HEK293 (cell line): ENCODE results near the gene PRC1.

Experiments used
- GLI4 ChIP-seq: fragments of 450-650 bp; formaldehyde crosslinking; IDR thresholded peaks from 2 replicates; pipeline ENCODE4 v1.5.1; 2016; ENCODE audit warnings: missing biosample characterization, missing genetic modification characterization
- GLIS1 ChIP-seq: fragments of 450-650 bp; formaldehyde crosslinking; IDR thresholded peaks from 2 replicates; pipeline ENCODE4 v1.5.1; 2016; ENCODE audit warnings: missing biosample characterization, missing genetic modification characterization
- HOXC10 ChIP-seq: sonication (generic); formaldehyde crosslinking; IDR thresholded peaks from 2 replicates; pipeline ENCODE4 v1.8.1; 2023; ENCODE audit warnings: mild to moderate bottlenecking, missing genetic modification reagents
- KLF1 ChIP-seq: fragments of 450-650 bp; formaldehyde crosslinking; IDR thresholded peaks from 2 replicates; pipeline ENCODE4 v1.5.1; 2016; ENCODE audit warnings: missing biosample characterization, missing genetic modification characterization
- MZF1 ChIP-seq: fragments of 450-650 bp; formaldehyde crosslinking; IDR thresholded peaks from 2 replicates; pipeline ENCODE4 v1.5.1; 2017; ENCODE audit warnings: missing biosample characterization, missing genetic modification characterization, borderline replicate concordance
- SALL2 ChIP-seq: fragments of 450-650 bp; formaldehyde crosslinking; IDR thresholded peaks from 2 replicates; pipeline ENCODE4 v1.5.0; 2017; ENCODE audit warnings: missing biosample characterization, mild to moderate bottlenecking, missing genetic modification characterization, borderline replicate concordance
- SCRT2 ChIP-seq: fragments of 450-650 bp; formaldehyde crosslinking; IDR thresholded peaks from 2 replicates; pipeline ENCODE4 v1.5.1; 2016; ENCODE audit warnings: missing biosample characterization, missing genetic modification characterization
- SP2 ChIP-seq: fragments of 450-650 bp; formaldehyde crosslinking; IDR thresholded peaks from 2 replicates; pipeline ENCODE4 v1.5.1; 2016; ENCODE audit warnings: missing biosample characterization, missing genetic modification characterization
- ZBTB21 ChIP-seq: fragments of 450-650 bp; formaldehyde crosslinking; IDR thresholded peaks from 2 replicates; pipeline ENCODE4 v1.5.1; 2017; ENCODE audit warnings: missing biosample characterization, missing genetic modification characterization
- ZFHX2 ChIP-seq: fragments of 450-650 bp; formaldehyde crosslinking; conservative IDR thresholded peaks from 2 replicates; pipeline ENCODE4 v1.5.1; 2016; ENCODE audit warnings: missing biosample characterization, missing genetic modification characterization
- ZFP3 ChIP-seq: fragments of 450-650 bp; formaldehyde crosslinking; IDR thresholded peaks from 2 replicates; pipeline ENCODE4 v1.5.1; 2016; ENCODE audit warnings: low read depth, missing biosample characterization, missing genetic modification characterization
- ZNF146 ChIP-seq: fragments of 450-650 bp; formaldehyde crosslinking; IDR thresholded peaks from 2 replicates; pipeline ENCODE4 v1.5.1; 2016; ENCODE audit warnings: missing biosample characterization, missing genetic modification characterization
- ZNF175 ChIP-seq: fragments of 450-650 bp; formaldehyde crosslinking; IDR thresholded peaks from 2 replicates; pipeline ENCODE4 v1.5.1; 2016; ENCODE audit warnings: missing biosample characterization, missing genetic modification characterization
- ZNF184 ChIP-seq: fragments of 450-650 bp; IDR thresholded peaks from 2 replicates; pipeline ENCODE4 v1.5.1; 2018; ENCODE audit warnings: missing biosample characterization, mild to moderate bottlenecking, missing genetic modification characterization
- ZNF2 ChIP-seq: fragments of 450-650 bp; formaldehyde crosslinking; IDR thresholded peaks from 2 replicates; pipeline ENCODE4 v1.5.1; 2016; ENCODE audit warnings: missing biosample characterization, missing genetic modification characterization
- ZNF221 ChIP-seq: fragments of 450-650 bp; formaldehyde crosslinking; IDR thresholded peaks from 2 replicates; pipeline ENCODE4 v1.5.1; 2017; ENCODE audit warnings: missing biosample characterization, missing genetic modification characterization, borderline replicate concordance
- ZNF24 ChIP-seq: fragments of 450-650 bp; formaldehyde crosslinking; IDR thresholded peaks from 2 replicates; pipeline ENCODE4 v1.5.1; 2016; ENCODE audit warnings: missing biosample characterization, missing genetic modification characterization
- ZNF248 ChIP-seq: fragments of 450-650 bp; formaldehyde crosslinking; IDR thresholded peaks from 2 replicates; pipeline ENCODE4 v1.5.1; 2017; ENCODE audit warnings: missing biosample characterization, missing genetic modification characterization
- ZNF302 ChIP-seq: fragments of 450-650 bp; formaldehyde crosslinking; IDR thresholded peaks from 2 replicates; pipeline ENCODE4 v1.5.1; 2016; ENCODE audit warnings: missing biosample characterization, missing genetic modification characterization, low read depth
- ZNF354C ChIP-seq: fragments of 450-650 bp; formaldehyde crosslinking; IDR thresholded peaks from 2 replicates; pipeline ENCODE4 v1.5.1; 2016; ENCODE audit warnings: missing biosample characterization, missing genetic modification characterization, low read depth, borderline replicate concordance
- ZNF48 ChIP-seq: fragments of 450-650 bp; formaldehyde crosslinking; IDR thresholded peaks from 2 replicates; pipeline ENCODE4 v1.5.1; 2016; ENCODE audit warnings: missing biosample characterization, missing genetic modification characterization
- ZNF529 ChIP-seq: fragments of 450-650 bp; formaldehyde crosslinking; IDR thresholded peaks from 2 replicates; pipeline ENCODE4 v1.5.1; 2017; ENCODE audit warnings: missing genetic modification characterization, missing biosample characterization; ENCODE audit not compliant: insufficient replicate concordance
- ZNF558 ChIP-seq: fragments of 450-650 bp; formaldehyde crosslinking; IDR thresholded peaks from 2 replicates; pipeline ENCODE4 v1.5.1; 2016; ENCODE audit warnings: missing biosample characterization, missing genetic modification characterization
- ZNF610 ChIP-seq: fragments of 450-650 bp; formaldehyde crosslinking; IDR thresholded peaks from 2 replicates; pipeline ENCODE4 v1.5.1; 2016; ENCODE audit warnings: missing biosample characterization, missing genetic modification characterization, borderline replicate concordance
- ZNF626 ChIP-seq: fragments of 450-650 bp; sonication (Bioruptor Pico); formaldehyde crosslinking; IDR thresholded peaks from 2 replicates; pipeline ENCODE4 v1.5.1; 2018; ENCODE audit warnings: missing biosample characterization, missing genetic modification characterization, inconsistent platforms
- ZNF654 ChIP-seq: fragments of 450-650 bp; formaldehyde crosslinking; IDR thresholded peaks from 2 replicates; pipeline ENCODE4 v1.5.1; 2016; ENCODE audit warnings: low read depth, missing biosample characterization, missing genetic modification characterization
- ZNF658 ChIP-seq: fragments of 450-650 bp; formaldehyde crosslinking; IDR thresholded peaks from 2 replicates; pipeline ENCODE4; 2016; ENCODE audit warnings: missing biosample characterization, missing genetic modification characterization
- ZNF670 ChIP-seq: fragments of 450-650 bp; formaldehyde crosslinking; IDR thresholded peaks from 2 replicates; pipeline ENCODE4 v1.5.1; 2016; ENCODE audit warnings: missing biosample characterization, missing genetic modification characterization, low read depth
- ZNF707 ChIP-seq: fragments of 450-650 bp; formaldehyde crosslinking; IDR thresholded peaks from 2 replicates; pipeline ENCODE4 v1.5.1; 2016; ENCODE audit warnings: missing biosample characterization, missing genetic modification characterization
- ZNF768 ChIP-seq: fragments of 450-650 bp; formaldehyde crosslinking; IDR thresholded peaks from 2 replicates; pipeline ENCODE4 v1.5.1; 2018; ENCODE audit warnings: missing biosample characterization, mild to moderate bottlenecking, missing genetic modification characterization
- ZNF837 ChIP-seq: fragments of 450-650 bp; formaldehyde crosslinking; IDR thresholded peaks from 2 replicates; pipeline ENCODE4 v1.5.1; 2016; ENCODE audit warnings: missing biosample characterization, missing genetic modification characterization
- ZNF843 ChIP-seq: fragments of 450-650 bp; formaldehyde crosslinking; IDR thresholded peaks from 2 replicates; pipeline ENCODE4 v1.5.1; 2016; ENCODE audit warnings: missing biosample characterization, missing genetic modification characterization
- ZSCAN23 ChIP-seq: fragments of 450-650 bp; formaldehyde crosslinking; IDR thresholded peaks from 2 replicates; pipeline ENCODE4 v1.5.1; 2016; ENCODE audit warnings: missing biosample characterization, missing genetic modification characterization
- TF ChIP-seq, protein P1 (sequence below): fragments of 450-650 bp; formaldehyde crosslinking; optimal IDR thresholded peaks from 2 replicates; pipeline ENCODE3; 2016; ENCODE audit warnings: missing biosample characterization, mild to moderate bottlenecking, missing genetic modification characterization
- TF ChIP-seq, protein P2 (sequence below): fragments of 450-650 bp; formaldehyde crosslinking; IDR thresholded peaks from 2 replicates; pipeline ENCODE4 v1.5.1; 2016; ENCODE audit warnings: missing biosample characterization, missing genetic modification characterization
- TF ChIP-seq, protein P3 (sequence below): fragments of 450-650 bp; formaldehyde crosslinking; IDR thresholded peaks from 2 replicates; pipeline ENCODE4 v1.5.1; 2017; ENCODE audit warnings: missing biosample characterization, mild to moderate bottlenecking, missing genetic modification characterization, moderate library complexity
- TF ChIP-seq, protein P4 (sequence below): fragments of 450-650 bp; formaldehyde crosslinking; IDR thresholded peaks from 2 replicates; pipeline ENCODE4 v1.5.1; 2016; ENCODE audit warnings: missing biosample characterization, missing genetic modification characterization

The PRC1 gene

DNA sequence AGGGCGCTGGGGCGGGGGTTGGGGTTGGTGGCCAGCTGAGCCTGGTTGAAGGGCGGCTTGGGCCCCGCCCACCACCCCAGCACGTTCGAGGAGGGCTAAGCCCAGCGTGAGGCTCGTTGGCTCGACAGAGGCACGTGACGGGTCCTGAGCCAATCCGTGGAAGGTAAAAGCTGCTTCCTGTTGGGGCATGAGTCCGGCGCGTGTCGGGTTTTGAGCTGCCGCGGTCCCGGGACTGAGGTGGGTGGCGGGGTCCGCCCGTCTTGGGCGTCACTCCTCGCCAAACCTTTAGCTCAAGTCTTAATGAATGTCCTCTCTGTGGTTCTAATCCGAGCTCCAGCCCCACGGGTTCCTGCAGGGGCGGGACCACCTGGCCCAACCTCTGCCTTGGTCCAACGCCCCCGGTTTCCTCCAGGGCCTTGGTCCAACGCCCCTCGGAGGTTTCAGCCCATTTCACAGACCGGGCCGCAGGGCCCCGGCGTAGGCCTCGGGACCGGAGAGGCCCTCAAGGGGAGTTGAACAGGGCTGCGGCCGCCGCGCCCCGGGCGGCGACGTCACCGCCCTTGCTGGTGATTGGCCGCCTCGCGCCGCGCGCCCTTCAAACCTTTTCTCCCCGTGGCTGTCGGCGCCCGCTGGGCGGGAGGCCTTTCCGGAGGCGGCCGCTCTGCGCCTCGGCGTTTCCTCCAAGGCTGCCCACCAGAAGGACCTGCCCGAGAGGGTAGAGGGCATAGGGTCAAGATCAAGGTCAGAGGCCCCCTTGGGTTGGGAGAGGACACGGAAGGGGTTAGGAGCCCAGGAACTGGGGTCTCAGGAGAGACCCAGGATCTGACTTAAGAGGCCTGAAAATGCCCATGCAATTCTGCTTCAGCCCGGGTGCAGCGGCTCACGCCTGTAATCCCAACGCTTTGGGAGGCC lies 39.4 kb downstream of the PRC1 start, which contains the start of gene RCCD1 (continued):
- TF ChIP-seq, protein P1, sequence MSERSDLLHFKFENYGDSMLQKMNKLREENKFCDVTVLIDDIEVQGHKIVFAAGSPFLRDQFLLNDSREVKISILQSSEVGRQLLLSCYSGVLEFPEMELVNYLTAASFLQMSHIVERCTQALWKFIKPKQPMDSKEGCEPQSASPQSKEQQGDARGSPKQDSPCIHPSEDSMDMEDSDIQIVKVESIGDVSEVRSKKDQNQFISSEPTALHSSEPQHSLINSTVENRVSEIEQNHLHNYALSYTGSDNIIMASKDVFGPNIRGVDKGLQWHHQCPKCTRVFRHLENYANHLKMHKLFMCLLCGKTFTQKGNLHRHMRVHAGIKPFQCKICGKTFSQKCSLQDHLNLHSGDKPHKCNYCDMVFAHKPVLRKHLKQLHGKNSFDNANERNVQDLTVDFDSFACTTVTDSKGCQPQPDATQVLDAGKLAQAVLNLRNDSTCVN (tag by site-specific recombination), result peak; percentile 95
- TF ChIP-seq, protein P2, sequence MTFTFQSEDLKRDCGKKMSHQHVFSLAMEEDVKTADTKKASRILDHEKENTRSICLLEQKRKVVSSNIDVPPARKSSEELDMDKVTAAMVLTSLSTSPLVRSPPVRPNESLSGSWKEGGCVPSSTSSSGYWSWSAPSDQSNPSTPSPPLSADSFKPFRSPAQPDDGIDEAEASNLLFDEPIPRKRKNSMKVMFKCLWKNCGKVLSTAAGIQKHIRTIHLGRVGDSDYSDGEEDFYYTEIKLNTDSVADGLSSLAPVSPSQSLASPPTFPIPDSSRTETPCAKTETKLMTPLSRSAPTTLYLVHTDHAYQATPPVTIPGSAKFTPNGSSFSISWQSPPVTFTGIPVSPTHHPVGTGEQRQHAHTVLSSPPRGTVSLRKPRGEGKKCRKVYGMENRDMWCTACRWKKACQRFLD (tag by site-specific recombination), result no peak
- TF ChIP-seq MZF1 (tag by site-specific recombination), result peak; percentile 70; the same call in 1 of the 2 replicates
- TF ChIP-seq ZNF670 (tag by site-specific recombination), result no peak
- TF ChIP-seq ZNF302, result no peak
- TF ChIP-seq KLF1 (tag by site-specific recombination), result peak; percentile 96
- 0 out of 2 replicates have a peak, but pooled peaks have one; percentile 15 for TF ChIP-seq ZNF146 (tag by site-specific recombination)
- no peak for TF ChIP-seq SCRT2 (tag by site-specific recombination)
- TF ChIP-seq ZNF610 (tag by site-specific recombination), result peak; percentile 66; the same call in 1 of the 2 replicates
- no peak for TF ChIP-seq SALL2 (tag by site-specific recombination)
- TF ChIP-seq ZNF707 (tag by site-specific recombination), result no peak
- no peak for TF ChIP-seq ZNF626 (tag by site-specific recombination)
- TF ChIP-seq, protein P3, sequence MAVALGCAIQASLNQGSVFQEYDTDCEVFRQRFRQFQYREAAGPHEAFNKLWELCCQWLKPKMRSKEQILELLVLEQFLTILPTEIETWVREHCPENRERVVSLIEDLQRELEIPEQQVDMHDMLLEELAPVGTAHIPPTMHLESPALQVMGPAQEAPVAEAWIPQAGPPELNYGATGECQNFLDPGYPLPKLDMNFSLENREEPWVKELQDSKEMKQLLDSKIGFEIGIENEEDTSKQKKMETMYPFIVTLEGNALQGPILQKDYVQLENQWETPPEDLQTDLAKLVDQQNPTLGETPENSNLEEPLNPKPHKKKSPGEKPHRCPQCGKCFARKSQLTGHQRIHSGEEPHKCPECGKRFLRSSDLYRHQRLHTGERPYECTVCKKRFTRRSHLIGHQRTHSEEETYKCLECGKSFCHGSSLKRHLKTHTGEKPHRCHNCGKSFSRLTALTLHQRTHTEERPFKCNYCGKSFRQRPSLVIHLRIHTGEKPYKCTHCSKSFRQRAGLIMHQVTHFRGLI (tag by site-specific recombination), result no peak; the same call in 1 of the 2 replicates
- TF ChIP-seq, protein P4, sequence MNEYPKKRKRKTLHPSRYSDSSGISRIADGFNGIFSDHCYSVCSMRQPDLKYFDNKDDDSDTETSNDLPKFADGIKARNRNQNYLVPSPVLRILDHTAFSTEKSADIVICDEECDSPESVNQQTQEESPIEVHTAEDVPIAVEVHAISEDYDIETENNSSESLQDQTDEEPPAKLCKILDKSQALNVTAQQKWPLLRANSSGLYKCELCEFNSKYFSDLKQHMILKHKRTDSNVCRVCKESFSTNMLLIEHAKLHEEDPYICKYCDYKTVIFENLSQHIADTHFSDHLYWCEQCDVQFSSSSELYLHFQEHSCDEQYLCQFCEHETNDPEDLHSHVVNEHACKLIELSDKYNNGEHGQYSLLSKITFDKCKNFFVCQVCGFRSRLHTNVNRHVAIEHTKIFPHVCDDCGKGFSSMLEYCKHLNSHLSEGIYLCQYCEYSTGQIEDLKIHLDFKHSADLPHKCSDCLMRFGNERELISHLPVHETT (tag by site-specific recombination), result peak; percentile 45; the same call in 1 of the 2 replicates
- TF ChIP-seq GLIS1 (tag by site-specific recombination), result peak; percentile 60; the same call in 1 of the 2 replicates
- peak; percentile 67 for TF ChIP-seq ZNF184 (tag by site-specific recombination)
- TF ChIP-seq ZNF48 (tag by site-specific recombination), result no peak
- TF ChIP-seq ZNF843 (tag by site-specific recombination), result peak; percentile 54
- no peak for TF ChIP-seq ZSCAN23
- TF ChIP-seq ZBTB21, result peak; percentile 53
- peak; percentile 85; the same call in 1 of the 2 replicates for TF ChIP-seq ZNF24 (tag by site-specific recombination)
- no peak for TF ChIP-seq ZNF529 (tag by site-specific recombination)
- TF ChIP-seq ZNF837, result 0 out of 2 replicates have a peak, but pooled peaks have one; percentile 51
- TF ChIP-seq ZNF768 (tag by site-specific recombination), result no peak
- no peak for TF ChIP-seq ZNF558
- TF ChIP-seq ZFP3, result peak; percentile 43; the same call in 1 of the 2 replicates
- TF ChIP-seq ZNF354C (tag by site-specific recombination), result no peak
- peak; percentile 86 for TF ChIP-seq ZNF2 (tag by site-specific recombination)
- TF ChIP-seq HOXC10 (CRISPR knock-in tag), result no peak
- TF ChIP-seq ZNF654 (tag by site-specific recombination), result no peak
- TF ChIP-seq ZNF248, result no peak
- no peak for TF ChIP-seq ZNF658 (tag by site-specific recombination)
- peak; percentile 63; the same call in 1 of the 2 replicates for TF ChIP-seq GLI4 (tag by site-specific recombination)
- no peak for TF ChIP-seq ZNF221 (tag by site-specific recombination)
- peak; percentile 93 for TF ChIP-seq ZFHX2 (tag by site-specific recombination)
- TF ChIP-seq SP2 (tag by site-specific recombination), result peak; percentile 95
- TF ChIP-seq ZNF175 (tag by site-specific recombination), result no peak
